HCT116 (cell line): ENCODE measurements around the gene LRRC73. TPM values are rescaled to one million over a fixed set of nuclear protein-coding genes. Genes with fewer than 3 reads are reported as not detected.

Experiments used
- ATAC-seq: fragments of 200-7000 bp; cut with Tn5 transposase; 2 replicates; pipeline ENCODE4 v1.9.1; 2020; ENCODE audit warnings: mild to moderate bottlenecking, moderate library complexity
- BruUV-seq: library from RNA; stranded (reverse); fragments of 400-500 nt; replicated peaks from 2 replicates; lab custom pipeline; 2021; lab: Mats Ljungman, UMichigan
- CTCF ChIA-PET: fragments of 300-600 bp; sonication (Branson Sonifier 250); formaldehyde crosslinking; loops from one replicate; lab custom pipeline; 2021; ENCODE audit warnings: antibody characterized with exemption; lab: Charles Lee
- POLR2A ChIA-PET: fragments of 300-600, 350-600 bp; sonication (Branson Sonifier 250); formaldehyde crosslinking; loops from one replicate; lab custom pipeline; 2021; ENCODE audit warnings: antibody characterized with exemption; lab: Charles Lee
- RAD21 ChIA-PET, 2 experiments: fragments of 300-600 bp; sonication (Branson Sonifier 250); formaldehyde crosslinking; loops; one replicate each; lab custom pipeline; 2023; ENCODE audit warnings: low total read pairs in 2 of 2; ENCODE audit not compliant: uncharacterized antibody in 2 of 2, unreplicated experiment in 2 of 2, low non-redundant PET in 1 of 2; lab: Charles Lee
- DNase-seq: peaks from one replicate; pipeline ENCODE4 v3.0.0-alpha.2; 2010; ENCODE audit warnings: low read depth, low spot score
- H2AFZ ChIP-seq: fragments of 200-600 bp; shearing (Covaris generic), sonication (generic); 2 replicates; pipeline ENCODE4 v1.6.1; 2017; ENCODE audit warnings: low read depth, mixed run types, mixed read lengths, antibody characterized with exemption, low read length; ENCODE audit not compliant: poor library complexity, severe bottlenecking
- H3K27ac ChIP-seq: 2 replicates; pipeline ENCODE4 v1.5.1; 2012; ENCODE audit warnings: low read depth, low read length
- H3K27me3 ChIP-seq: fragments of 200-600 bp; sonication (generic); 2 replicates; pipeline ENCODE4 v1.6.1; 2016; ENCODE audit warnings: mixed run types, low read length, mixed read lengths; ENCODE audit not compliant: insufficient read depth
- H3K36me3 ChIP-seq, 2 experiments: fragments of 200-500 bp in 1 of 2; fragments of 200-600 bp in 1 of 2; sonication (Bioruptor generic) in 1 of 2; sonication (generic) in 1 of 2; 2 replicates each; pipeline versions ENCODE4 v1.5.1 to v1.6.1; 2014 to 2016; ENCODE audit warnings: low read length in 2 of 2, inconsistent platforms in 1 of 2, mixed read lengths in 1 of 2, mixed run types in 1 of 2; ENCODE audit not compliant: insufficient read depth in 2 of 2, control insufficient read depth in 1 of 2
- H3K4me1 ChIP-seq, 2 experiments: fragments of 200-600 bp in 1 of 2; sonication (generic) in 1 of 2; 2 replicates each; pipeline versions ENCODE4 v1.5.1 to v1.6.1; 2012 to 2017; ENCODE audit warnings: low read length in 2 of 2, inconsistent platforms in 1 of 2, mild to moderate bottlenecking in 1 of 2, mixed read lengths in 1 of 2, mixed run types in 1 of 2, moderate library complexity in 1 of 2; ENCODE audit not compliant: insufficient read depth in 2 of 2, control insufficient read depth in 1 of 2
- H3K4me2 ChIP-seq: fragments of 200-600 bp; sonication (generic); 2 replicates; pipeline ENCODE4 v1.6.1; 2017; ENCODE audit warnings: mixed run types, low read length, mixed read lengths
- H3K4me3 ChIP-seq, 2 experiments: fragments of 200-600 bp in 1 of 2; sonication (generic) in 1 of 2; replicated peaks in 1 of 2; 2 replicates each; pipeline ENCODE4 v1.5.1; 2011 to 2016; ENCODE audit warnings: low read length in 2 of 2, control low read depth in 1 of 2, low read depth in 1 of 2, mild to moderate bottlenecking in 1 of 2, mixed read lengths in 1 of 2, mixed run types in 1 of 2
- H3K79me2 ChIP-seq: fragments of 200-600 bp; sonication (generic); 2 replicates; pipeline ENCODE4 v1.6.1; 2017; ENCODE audit warnings: mild to moderate bottlenecking, mixed run types, low read length, moderate library complexity, mixed read lengths; ENCODE audit not compliant: insufficient read depth
- H3K9ac ChIP-seq: fragments of 200-600 bp; sonication (generic); 2 replicates; pipeline ENCODE4 v1.6.1; 2016; ENCODE audit warnings: low read length, mixed read lengths
- H3K9me2 ChIP-seq: fragments of 200-600 bp; sonication (generic), shearing (Covaris generic); 2 replicates; pipeline ENCODE4 v1.6.1; 2017; ENCODE audit warnings: mixed run types, mild to moderate bottlenecking, moderate library complexity; ENCODE audit not compliant: insufficient read depth
- H3K9me3 ChIP-seq, 2 experiments: fragments of 200-500 bp in 1 of 2; fragments of 200-600 bp in 1 of 2; sonication (Bioruptor generic) in 1 of 2; sonication (generic) in 1 of 2; 2 replicates each; pipeline ENCODE4 v1.6.1; 2014 to 2017; ENCODE audit warnings: low read length in 2 of 2, mixed read lengths in 2 of 2, inconsistent platforms in 1 of 2, low read depth in 1 of 2, mild to moderate bottlenecking in 1 of 2, mixed run types in 1 of 2, moderate library complexity in 1 of 2; ENCODE audit not compliant: control insufficient read depth in 1 of 2, insufficient read depth in 1 of 2
- H4K20me1 ChIP-seq: fragments of 200-600 bp; sonication (generic), shearing (Covaris generic); 2 replicates; pipeline ENCODE4 v1.6.1; 2017; ENCODE audit warnings: mixed run types, mild to moderate bottlenecking, moderate library complexity; ENCODE audit not compliant: insufficient read depth
- CBX3 ChIP-seq: IDR thresholded peaks from 2 replicates; pipeline ENCODE4 v1.6.1; 2012; ENCODE audit warnings: low read depth
- EGR1 ChIP-seq: IDR thresholded peaks from 2 replicates; pipeline ENCODE4 v1.6.1; 2012; ENCODE audit warnings: low read depth
- ELF1 ChIP-seq: IDR thresholded peaks from 2 replicates; pipeline ENCODE4 v1.6.1; 2012; ENCODE audit warnings: low read depth, borderline replicate concordance
- EZH2 ChIP-seq: fragments of 200-600 bp; sonication (generic); IDR thresholded peaks from 2 replicates; pipeline ENCODE4 v1.6.1; 2017; ENCODE audit warnings: antibody characterized with exemption, mixed run types
- FOSL1 ChIP-seq: IDR thresholded peaks from 2 replicates; pipeline ENCODE4 v1.6.1; 2012; ENCODE audit warnings: low read depth
- RAD21 ChIP-seq: IDR thresholded peaks from 2 replicates; pipeline ENCODE4 v1.6.1; 2012; ENCODE audit warnings: low read depth, mild to moderate bottlenecking
- SP1 ChIP-seq: IDR thresholded peaks from 2 replicates; pipeline ENCODE4 v1.6.1; 2012; ENCODE audit warnings: low read depth
- SRF ChIP-seq: IDR thresholded peaks from 2 replicates; pipeline ENCODE4 v1.6.1; 2012; ENCODE audit warnings: low read depth
- TCF7L2 ChIP-seq: IDR thresholded peaks from 2 replicates; pipeline ENCODE4 v1.7.0; 2011; ENCODE audit warnings: borderline replicate concordance, inconsistent platforms; ENCODE audit not compliant: insufficient read depth, insufficient read length; ENCODE audit errors: extremely low read depth
- YY1 ChIP-seq: IDR thresholded peaks from 2 replicates; pipeline ENCODE4 v1.6.1; 2011; ENCODE audit warnings: low read length, low read depth, moderate library complexity, mild to moderate bottlenecking; ENCODE audit not compliant: insufficient replicate concordance; ENCODE audit errors: extremely low read depth
- ZNF274 ChIP-seq: fragments of 200-500 bp; sonication (Bioruptor generic); IDR thresholded peaks from 2 replicates; pipeline ENCODE4 v1.6.1; 2014; ENCODE audit warnings: mild to moderate bottlenecking, low read depth, low read length, inconsistent platforms
- intact Hi-C: fragments of 100-400 bp; cut with micrococcal nuclease; formaldehyde crosslinking; loops from 2 replicates; pipeline ENCODE4 v1.10.0; 2022
- total RNA-seq: library from RNA; stranded (reverse); gene quantifications from one replicate; pipeline ENCODE4 v1.2.1, GENCODE V29; 2021; ENCODE audit not compliant: unreplicated experiment
- TF ChIP-seq, protein P1 (sequence below): IDR thresholded peaks from 2 replicates; pipeline ENCODE4 v1.6.1; 2011; ENCODE audit warnings: mild to moderate bottlenecking, low read length, moderate library complexity; ENCODE audit not compliant: insufficient replicate concordance; ENCODE audit errors: extremely low read depth
- TF ChIP-seq, protein P2 (sequence below): IDR thresholded peaks from 2 replicates; pipeline ENCODE4 v1.6.1; 2012
- TF ChIP-seq, protein P3 (sequence below): IDR thresholded peaks from 2 replicates; pipeline ENCODE4 v1.6.1; 2012

LRRC73 gene
- total RNA-seq, 1 experiment from 2014 or later = 1.2 TPM

DNA sequence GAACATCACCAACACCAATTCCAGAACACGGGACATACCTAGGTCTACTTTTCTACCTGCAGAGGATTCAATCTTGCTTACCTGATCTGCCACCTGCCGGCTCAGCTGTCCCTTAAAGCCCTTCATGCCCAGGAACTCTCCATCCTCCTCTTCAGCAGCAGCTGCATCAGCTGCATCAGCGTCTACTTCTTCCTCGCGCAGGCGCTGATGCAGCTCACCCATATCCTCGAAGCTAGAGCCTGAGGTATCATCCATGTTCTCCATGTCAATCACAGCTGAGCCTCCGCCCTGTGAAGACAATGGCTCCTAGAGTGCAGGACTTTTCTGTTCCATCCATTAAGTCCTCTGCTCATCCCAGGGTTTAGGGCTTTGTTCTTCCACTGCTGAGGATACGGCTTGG lies 5.7 kb upstream of the LRRC73 start:
- H3K9ac ChIP-seq = peak overlapping the region; percentile 98

DNA sequence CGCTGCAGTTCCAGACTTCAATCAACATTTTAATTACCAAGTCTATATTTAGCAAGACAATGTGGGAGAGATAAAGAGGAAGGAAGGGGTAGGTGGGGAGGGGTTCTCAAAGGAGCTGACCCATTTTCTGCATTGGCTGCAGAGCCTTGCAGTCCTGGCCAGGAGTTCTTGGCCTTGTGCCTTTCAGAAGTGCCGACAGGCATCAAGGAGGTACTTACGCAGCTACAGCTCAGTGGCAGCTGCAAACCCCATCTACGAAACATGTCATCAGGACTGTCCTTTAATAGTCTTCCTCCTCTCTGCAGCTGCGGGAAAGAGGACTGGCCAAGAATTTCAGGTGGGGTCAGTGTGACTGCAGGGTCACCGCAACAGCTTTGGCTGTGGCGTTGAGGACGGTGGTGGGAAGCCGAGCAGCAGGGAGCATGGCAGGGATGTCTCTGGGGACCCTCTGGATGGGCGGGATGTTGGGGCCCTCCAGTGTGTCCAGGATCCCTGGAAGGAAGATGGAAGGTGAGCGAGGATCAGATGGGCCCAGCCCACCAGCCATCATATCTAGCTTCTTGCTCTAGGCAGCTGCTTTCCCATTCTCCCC lies 1.8 kb upstream of the LRRC73 start:
- POLR2A ChIA-PET = interaction anchor here (0.6 kb wide), 1 partner anchor 771 kb away, joined by 3 read pairs; no protein-coding TSS in a partner anchor
- intact Hi-C loops = no loop called here
- DNase-seq (no peak), ATAC-seq (no peak)
- Histone ChIP-seq H4K20me1 (no peaks in the 10 kb centered on the region), H3K79me2 (peaks cover 24% of the 10 kb centered on the region), H2AFZ (no peak overlapping the region), H3K9ac (no peak overlapping the region), H3K27me3 (no peaks in the 10 kb centered on the region), H3K4me3 (no peak overlapping the region), H3K4me2 (no peak overlapping the region), H3K9me3 (no peaks in the 10 kb centered on the region), H3K27ac (no peak overlapping the region), H3K9me2 (no peaks in the 10 kb centered on the region), H3K4me1 (peaks cover 18 to 28% of the 10 kb centered on the region in 2 experiments; a peak in 3 of 4 replicates), H3K36me3 (peaks cover 20 to 24% of the 10 kb centered on the region in 2 experiments; a peak in 3 of 4 replicates)
- RAD21 ChIA-PET = no interaction called here
- CTCF ChIA-PET = no interaction called here
- BruUV-seq = no TSS peak
- TF ChIP-seq SRF = no peak
- no peak for TF ChIP-seq YY1
- no peak for TF ChIP-seq FOSL1
- TF ChIP-seq EGR1 = no peak
- TF ChIP-seq ELF1 = no peak
- TF ChIP-seq TCF7L2 = no peak
- no peak for TF ChIP-seq ZNF274
- TF ChIP-seq, protein P1, sequence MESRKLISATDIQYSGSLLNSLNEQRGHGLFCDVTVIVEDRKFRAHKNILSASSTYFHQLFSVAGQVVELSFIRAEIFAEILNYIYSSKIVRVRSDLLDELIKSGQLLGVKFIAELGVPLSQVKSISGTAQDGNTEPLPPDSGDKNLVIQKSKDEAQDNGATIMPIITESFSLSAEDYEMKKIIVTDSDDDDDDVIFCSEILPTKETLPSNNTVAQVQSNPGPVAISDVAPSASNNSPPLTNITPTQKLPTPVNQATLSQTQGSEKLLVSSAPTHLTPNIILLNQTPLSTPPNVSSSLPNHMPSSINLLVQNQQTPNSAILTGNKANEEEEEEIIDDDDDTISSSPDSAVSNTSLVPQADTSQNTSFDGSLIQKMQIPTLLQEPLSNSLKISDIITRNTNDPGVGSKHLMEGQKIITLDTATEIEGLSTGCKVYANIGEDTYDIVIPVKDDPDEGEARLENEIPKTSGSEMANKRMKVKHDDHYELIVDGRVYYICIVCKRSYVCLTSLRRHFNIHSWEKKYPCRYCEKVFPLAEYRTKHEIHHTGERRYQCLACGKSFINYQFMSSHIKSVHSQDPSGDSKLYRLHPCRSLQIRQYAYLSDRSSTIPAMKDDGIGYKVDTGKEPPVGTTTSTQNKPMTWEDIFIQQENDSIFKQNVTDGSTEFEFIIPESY = no peak
- TF ChIP-seq RAD21 = no peak
- TF ChIP-seq CBX3 = no peak
- TF ChIP-seq, protein P2, sequence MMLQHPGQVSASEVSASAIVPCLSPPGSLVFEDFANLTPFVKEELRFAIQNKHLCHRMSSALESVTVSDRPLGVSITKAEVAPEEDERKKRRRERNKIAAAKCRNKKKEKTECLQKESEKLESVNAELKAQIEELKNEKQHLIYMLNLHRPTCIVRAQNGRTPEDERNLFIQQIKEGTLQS = no peak
- TF ChIP-seq SP1 = no peak

More for the DNA sequence above, 5.7 kb upstream of the LRRC73 start:
- DNase-seq (no peak), ATAC-seq (no peak)
- Histone ChIP-seq H3K27me3 (no peaks in the 10 kb centered on the region), H2AFZ (no peak overlapping the region), H3K27ac (peak overlapping the region; percentile 61), H3K4me3 (peak overlapping the region; percentile 92 to 100), H3K79me2 (peaks cover 60% of the 10 kb centered on the region), H3K9me3 (no peaks in the 10 kb centered on the region), H3K36me3 (peaks cover 40 to 43% of the 10 kb centered on the region in 2 experiments), H4K20me1 (0 out of 2 replicates have a peak, but pooled peaks cover 3% of the 10 kb centered on the region), H3K4me1 (peaks cover 14 to 21% of the 10 kb centered on the region in 2 experiments; a peak in 3 of 4 replicates), H3K9me2 (no peaks in the 10 kb centered on the region), H3K4me2 (peak overlapping the region; percentile 92)
- CTCF ChIA-PET = interaction anchor here (2.7 kb wide), 1 partner anchor 9 kb away, joined by 12 read pairs; no protein-coding TSS in a partner anchor
- RAD21 ChIA-PET = no interaction called here
- TF ChIP-seq, protein P2 = no peak
- TF ChIP-seq RAD21 = no peak
- no peak for TF ChIP-seq EZH2
- TF ChIP-seq, protein P3, sequence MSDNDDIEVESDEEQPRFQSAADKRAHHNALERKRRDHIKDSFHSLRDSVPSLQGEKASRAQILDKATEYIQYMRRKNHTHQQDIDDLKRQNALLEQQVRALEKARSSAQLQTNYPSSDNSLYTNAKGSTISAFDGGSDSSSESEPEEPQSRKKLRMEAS = no peak
- BruUV-seq = TSS peak; percentile 70
- intact Hi-C loops = loop anchor here (5.0 kb wide), 1 partner anchor 344 kb away; the partner anchor contains the start of gene SRF
- POLR2A ChIA-PET = no interaction called here
